ENCODE measurements around the gene INSR. TPM values are rescaled to one million over a fixed set of nuclear protein-coding genes. Genes with fewer than 3 reads are reported as not detected.
A peak's percentile ranks its signal among the peaks of the same experiment; 100 is the strongest.
"Not testable (repeated sequence)": the region's sequence is repeated elsewhere in the genome, so short reads cannot be mapped to it uniquely, and the experiment has no call there.

Gene INSR
- total RNA-seq, 1 donor from 2014 or later: 32.5 TPM

GRCh38 chr19:7326105-7326877 is 32.1 kb upstream of the INSR start:
- Mint-ChIP-seq H3K4me1 (ENCODE audit: low read depth) (no peaks in the 10 kb centered on the region), H3K27ac (ENCODE audit: unreplicated experiment) (no peak overlapping the region), H3K9me3 (ENCODE audit: low read depth) (peaks cover 10% of the 10 kb centered on the region), H3K36me3 (ENCODE audit: low read depth) (peaks cover 1% of the 10 kb centered on the region), H3K4me3 (ENCODE audit: unreplicated experiment) (no peak overlapping the region), H3K27me3 (ENCODE audit: low read depth) (peaks cover 13% of the 10 kb centered on the region)
- TF ChIP-seq CTCF (IDR thresholded peaks at IDR 0.05): peak; percentile 70
- peak; percentile 26 for DNase-seq (ENCODE audit: low spot score)

GRCh38 chr19:7318176-7318575 is 24.0 kb upstream of the INSR start:
- H3K4me3 Mint-ChIP-seq (ENCODE audit: unreplicated experiment): no peak overlapping the region
- DNase-seq (ENCODE audit: low spot score): no peak
- no peaks in the 10 kb centered on the region for H3K36me3 Mint-ChIP-seq (ENCODE audit: low read depth)
- no peak for TF ChIP-seq CTCF (IDR thresholded peaks at IDR 0.05)
- H3K27ac Mint-ChIP-seq (ENCODE audit: unreplicated experiment): no peak overlapping the region
- H3K27me3 Mint-ChIP-seq (ENCODE audit: low read depth): peaks cover 8% of the 10 kb centered on the region
- no peaks in the 10 kb centered on the region for H3K4me1 Mint-ChIP-seq (ENCODE audit: low read depth)
- peaks cover 9% of the 10 kb centered on the region for H3K9me3 Mint-ChIP-seq (ENCODE audit: low read depth)

GRCh38 chr19:7312816-7313215 is 18.6 kb upstream of the INSR start:
- Mint-ChIP-seq H3K36me3 (ENCODE audit: low read depth) (no peaks in the 10 kb centered on the region), H3K4me1 (ENCODE audit: low read depth) (no peaks in the 10 kb centered on the region), H3K27ac (ENCODE audit: unreplicated experiment) (no peak overlapping the region), H3K4me3 (ENCODE audit: unreplicated experiment) (no peak overlapping the region), H3K9me3 (ENCODE audit: low read depth) (peaks cover 3% of the 10 kb centered on the region), H3K27me3 (ENCODE audit: low read depth) (peaks cover 4% of the 10 kb centered on the region)
- peak; percentile 46 for DNase-seq (ENCODE audit: low spot score)
- no peak for TF ChIP-seq CTCF (IDR thresholded peaks at IDR 0.05)

- Mint-ChIP-seq H3K4me3 (ENCODE audit: unreplicated experiment) (no peak overlapping the region), H3K4me1 (ENCODE audit: low read depth) (no peaks in the 10 kb centered on the region), H3K27ac (ENCODE audit: unreplicated experiment) (no peak overlapping the region), H3K9me3 (ENCODE audit: low read depth) (peaks cover 3% of the 10 kb centered on the region), H3K36me3 (ENCODE audit: low read depth) (no peaks in the 10 kb centered on the region), H3K27me3 (ENCODE audit: low read depth) (peaks cover 4% of the 10 kb centered on the region)
- peak; percentile 53 for DNase-seq (ENCODE audit: low spot score)
- no peak for TF ChIP-seq CTCF (IDR thresholded peaks at IDR 0.05)
These were observed 17.7 kb upstream of the INSR start for GRCh38 chr19:7311911-7312310.

- not testable (repeated sequence) for H3K36me3 Mint-ChIP-seq (ENCODE audit: low read depth); H3K4me1 Mint-ChIP-seq (ENCODE audit: low read depth); H3K27me3 Mint-ChIP-seq (ENCODE audit: low read depth); H3K4me3 Mint-ChIP-seq (ENCODE audit: unreplicated experiment); H3K27ac Mint-ChIP-seq (ENCODE audit: unreplicated experiment); H3K9me3 Mint-ChIP-seq (ENCODE audit: low read depth)
- DNase-seq (ENCODE audit: low spot score): peak; percentile 26
These were observed 14.1 kb upstream of the INSR start for GRCh38 chr19:7308327-7308726.
